Measurements from ENCODE around the gene UACA. TPM values are rescaled to one million over a fixed set of nuclear protein-coding genes. Genes with fewer than 3 reads are reported as not detected.

UACA gene
- total and polyA plus RNA-seq, 7 donors: 19.1 to 51.0 (median 26.4) TPM

- no peak overlapping the region for H3K27ac ChIP-seq
Measured at GRCh38 chr15:70796516-70797310, 33.4 kb upstream of the UACA start.

GRCh38 chr15:70795311-70795665, 31.9 kb upstream of the UACA start:
- H3K4me3 ChIP-seq: no peak overlapping the region
- no peak for DNase-seq
- TF ChIP-seq POLR2A (IDR thresholded peaks at IDR 0.05) (no peak), CTCF (IDR thresholded peaks at IDR 0.05) (no peak), POLR2AphosphoS5 (IDR thresholded peaks at IDR 0.05) (no peak), EP300 (IDR thresholded peaks at IDR 0.05) (no peak)
- 66 to 67% methylated on average over 2 of the region's 2 CpGs for WGBS, 2 donors
- H3K9me3 ChIP-seq: no peaks in the 10 kb centered on the region
- H3K27me3 ChIP-seq: no peaks in the 10 kb centered on the region
- H3K36me3 ChIP-seq: no peaks in the 10 kb centered on the region
- intact Hi-C loops (cut with DNase I): no loop called here
- peak overlapping the region in 2 of 4 donors; percentile 33 to 58 for H3K27ac ChIP-seq
- peaks cover 0 to 8% (median 6%) of the 10 kb centered on the region in 4 donors for H3K4me1 ChIP-seq

More at GRCh38 chr15:70796516-70797310, 33.4 kb upstream of the UACA start:
- WGBS, 2 donors: 94 to 96% methylated on average over 14 of the region's 14 CpGs
- Histone ChIP-seq H3K4me3 (no peak overlapping the region), H3K4me1 (peaks cover 0 to 13% (median 12%) of the 10 kb centered on the region in 4 donors), H3K9me3 (no peaks in the 10 kb centered on the region), H3K27me3 (no peaks in the 10 kb centered on the region), H3K36me3 (no peaks in the 10 kb centered on the region)
- TF ChIP-seq POLR2AphosphoS5 (IDR thresholded peaks at IDR 0.05) (no peak), POLR2A (IDR thresholded peaks at IDR 0.05) (no peak), EP300 (IDR thresholded peaks at IDR 0.05) (no peak), CTCF (IDR thresholded peaks at IDR 0.05) (no peak)
- intact Hi-C loops (cut with DNase I): no loop called here
- DNase-seq: no peak

GRCh38 chr15:70794596-70795310, 31.4 kb upstream of the UACA start:
- no peak for DNase-seq
- H3K4me1 ChIP-seq: peaks cover 0 to 4% (median 1%) of the 10 kb centered on the region in 4 donors
- 88 to 93% methylated on average over 12 of the region's 12 CpGs for WGBS, 2 donors
- no peaks in the 10 kb centered on the region for H3K36me3 ChIP-seq
- H3K4me3 ChIP-seq: no peak overlapping the region
- no peaks in the 10 kb centered on the region for H3K27me3 ChIP-seq
- H3K9me3 ChIP-seq: no peaks in the 10 kb centered on the region
- H3K27ac ChIP-seq: peak overlapping the region in 2 of 4 donors; percentile 33 to 58
- intact Hi-C loops (cut with DNase I): no loop called here
- TF ChIP-seq POLR2AphosphoS5 (IDR thresholded peaks at IDR 0.05) (no peak), EP300 (IDR thresholded peaks at IDR 0.05) (no peak), CTCF (IDR thresholded peaks at IDR 0.05) (no peak), POLR2A (IDR thresholded peaks at IDR 0.05) (no peak)

- intact Hi-C loops (cut with DNase I): no loop called here
- DNase-seq: no peak
- H3K27me3 ChIP-seq: no peaks in the 10 kb centered on the region
- no peak for TF ChIP-seq EP300 (IDR thresholded peaks at IDR 0.05)
- TF ChIP-seq POLR2A (IDR thresholded peaks at IDR 0.05): no peak
- no peak for TF ChIP-seq CTCF (IDR thresholded peaks at IDR 0.05)
- no peak for TF ChIP-seq POLR2AphosphoS5 (IDR thresholded peaks at IDR 0.05)
- H3K36me3 ChIP-seq: no peaks in the 10 kb centered on the region
- H3K4me1 ChIP-seq: no peaks in the 10 kb centered on the region
- no peaks in the 10 kb centered on the region for H3K9me3 ChIP-seq
- no peak overlapping the region for H3K4me3 ChIP-seq
- WGBS, 2 donors: 85 to 86% methylated on average over 6 of the region's 6 CpGs
- no peak overlapping the region for H3K27ac ChIP-seq
Measured at GRCh38 chr15:70793694-70794093, 30.3 kb upstream of the UACA start.
